ENCODE measurements around the gene CERT1.
A peak's percentile ranks its signal among the peaks of the same experiment; 100 is the strongest.
"Not testable (repeated sequence)": the region's sequence is repeated elsewhere in the genome, so short reads cannot be mapped to it uniquely, and the experiment has no call there.

The CERT1 gene

GRCh38 chr5:75511435-75512382, at the start of gene CERT1, which contains the start of gene POLK:
TSS of gene CERT1 (minus strand) at chr5:75511629. CDS start at chr5:75511207, 422 bp downstream.
TSS of gene POLK (plus strand) at chr5:75511891.
- peak; percentile 97 for DNase-seq (ENCODE audit: low spot score)

- not testable (repeated sequence) for DNase-seq (ENCODE audit: low spot score)
Observed at GRCh38 chr5:75560655-75561054, 49.2 kb upstream of the CERT1 start.

- DNase-seq (ENCODE audit: low spot score) = no peak
Observed at GRCh38 chr5:75558981-75559632, 47.7 kb upstream of the CERT1 start.

- no peak for DNase-seq (ENCODE audit: low spot score)
Observed at GRCh38 chr5:75558221-75558620, 46.8 kb upstream of the CERT1 start.

GRCh38 chr5:75553358-75553757, 41.9 kb upstream of the CERT1 start:
- DNase-seq (ENCODE audit: low spot score) = no peak

- DNase-seq (ENCODE audit: low spot score) = no peak
Observed at GRCh38 chr5:75552764-75553163, 41.3 kb upstream of the CERT1 start.

- no peak for DNase-seq (ENCODE audit: low spot score)
Observed at GRCh38 chr5:75551471-75551870, 40.0 kb upstream of the CERT1 start.

GRCh38 chr5:75550597-75550996, 39.2 kb upstream of the CERT1 start:
- DNase-seq (ENCODE audit: low spot score) = no peak

GRCh38 chr5:75547812-75548211, 36.4 kb upstream of the CERT1 start:
- DNase-seq (ENCODE audit: low spot score) = no peak

GRCh38 chr5:75546830-75547229, 35.4 kb upstream of the CERT1 start:
- no peak for DNase-seq (ENCODE audit: low spot score)

GRCh38 chr5:75545131-75545530, 33.7 kb upstream of the CERT1 start:
- no peak for DNase-seq (ENCODE audit: low spot score)

- no peak for DNase-seq (ENCODE audit: low spot score)
Observed at GRCh38 chr5:75538211-75538610, 26.8 kb upstream of the CERT1 start.

- no peak for DNase-seq (ENCODE audit: low spot score)
Observed at GRCh38 chr5:75536694-75537360, 25.4 kb upstream of the CERT1 start.

GRCh38 chr5:75536147-75536546, 24.7 kb upstream of the CERT1 start:
- DNase-seq (ENCODE audit: low spot score) = no peak

GRCh38 chr5:75534734-75535133, 23.3 kb upstream of the CERT1 start:
- DNase-seq (ENCODE audit: low spot score) = no peak

- not testable (repeated sequence) for DNase-seq (ENCODE audit: low spot score)
Observed at GRCh38 chr5:75533716-75534115, 22.3 kb upstream of the CERT1 start.

GRCh38 chr5:75532190-75532589, 20.8 kb upstream of the CERT1 start:
- DNase-seq (ENCODE audit: low spot score) = no peak

- DNase-seq (ENCODE audit: low spot score) = no peak
Observed at GRCh38 chr5:75529185-75529584, 17.8 kb upstream of the CERT1 start.

- no peak for DNase-seq (ENCODE audit: low spot score)
Observed at GRCh38 chr5:75526070-75526469, 14.6 kb upstream of the CERT1 start.

- DNase-seq (ENCODE audit: low spot score) = no peak
Observed at GRCh38 chr5:75525344-75525743, 13.9 kb upstream of the CERT1 start.

GRCh38 chr5:75524591-75524990, 13.2 kb upstream of the CERT1 start:
- DNase-seq (ENCODE audit: low spot score) = no peak

GRCh38 chr5:75524071-75524470, 12.6 kb upstream of the CERT1 start:
- no peak for DNase-seq (ENCODE audit: low spot score)

GRCh38 chr5:75523275-75523674, 11.8 kb upstream of the CERT1 start:
- no peak for DNase-seq (ENCODE audit: low spot score)
